ENCODE data around the gene ANKRD40.

ANKRD40 gene

GRCh38 chr17:50668025-50668837 lies 39.5 kb downstream of the ANKRD40 start:
- no peak for DNase-seq (ENCODE audit: low read depth)

GRCh38 chr17:50667259-50668024 lies 40.3 kb downstream of the ANKRD40 start:
- DNase-seq (ENCODE audit: low read depth) = no peak

GRCh38 chr17:50666316-50666715 lies 41.4 kb downstream of the ANKRD40 start:
- DNase-seq (ENCODE audit: low read depth) = no peak

- DNase-seq (ENCODE audit: low read depth) = no peak
Observed at GRCh38 chr17:50665838-50666237, 41.9 kb downstream of the ANKRD40 start.

GRCh38 chr17:50664788-50665458 lies 42.8 kb downstream of the ANKRD40 start:
- no peak for DNase-seq (ENCODE audit: low read depth)

- DNase-seq (ENCODE audit: low read depth) = no peak
Observed at GRCh38 chr17:50663812-50664374, 43.8 kb downstream of the ANKRD40 start.

GRCh38 chr17:50662632-50663225 lies 45.0 kb downstream of the ANKRD40 start:
- no peak for DNase-seq (ENCODE audit: low read depth)

- DNase-seq (ENCODE audit: low read depth) = no peak
Observed at GRCh38 chr17:50661795-50662391, 45.8 kb downstream of the ANKRD40 start.

- DNase-seq (ENCODE audit: low read depth) = no peak
Observed at GRCh38 chr17:50661348-50661747, 46.4 kb downstream of the ANKRD40 start.

GRCh38 chr17:50660887-50661345 lies 46.8 kb downstream of the ANKRD40 start:
- no peak for DNase-seq (ENCODE audit: low read depth)

GRCh38 chr17:50660042-50660886 lies 47.5 kb downstream of the ANKRD40 start:
- no peak for DNase-seq (ENCODE audit: low read depth)

GRCh38 chr17:50659179-50659578 lies 48.5 kb downstream of the ANKRD40 start:
- no peak for DNase-seq (ENCODE audit: low read depth)

- no peak for DNase-seq (ENCODE audit: low read depth)
Observed at GRCh38 chr17:50658616-50659015, 49.1 kb downstream of the ANKRD40 start.

- DNase-seq (ENCODE audit: low read depth) = no peak
Observed at GRCh38 chr17:50657627-50658026, 50.1 kb downstream of the ANKRD40 start.

GRCh38 chr17:50657054-50657453 lies 50.7 kb downstream of the ANKRD40 start:
- no peak for DNase-seq (ENCODE audit: low read depth)

GRCh38 chr17:50656509-50656908 lies 51.2 kb downstream of the ANKRD40 start:
- no peak for DNase-seq (ENCODE audit: low read depth)

GRCh38 chr17:50653738-50654137 lies 54.0 kb downstream of the ANKRD40 start:
- DNase-seq (ENCODE audit: low read depth) = no peak

- DNase-seq (ENCODE audit: low read depth) = no peak
Observed at GRCh38 chr17:50651661-50652060, 56.1 kb downstream of the ANKRD40 start.

- DNase-seq (ENCODE audit: low read depth) = no peak
Observed at GRCh38 chr17:50649042-50649908, 58.4 kb downstream of the ANKRD40 start.

- DNase-seq (ENCODE audit: low read depth) = no peak
Observed at GRCh38 chr17:50647187-50647586, 60.5 kb downstream of the ANKRD40 start.
